ENCODE data around the gene CCDC102B.
"Not testable (repeated sequence)": the region's sequence is repeated elsewhere in the genome, so short reads cannot be mapped to it uniquely, and the experiment has no call there.

CCDC102B gene

GRCh38 chr18:68780802-68781635 is 16.9 kb upstream of the CCDC102B start:
- no peak for DNase-seq (ENCODE audit: low read depth, low spot score)
- Histone ChIP-seq H3K27ac (ENCODE audit: low read length) (no peak overlapping the region), H3K4me1 (ENCODE audit: control insufficient read depth, insufficient read depth, low read length) (no peaks in the 10 kb centered on the region), H3K36me3 (ENCODE audit: control insufficient read depth, insufficient read depth, low read length) (no peaks in the 10 kb centered on the region), H3K4me3 (ENCODE audit: low read length) (no peak overlapping the region), H3K9me3 (ENCODE audit: control insufficient read depth, insufficient read depth, low read length) (no peaks in the 10 kb centered on the region), H3K27me3 (ENCODE audit: control insufficient read depth, insufficient read depth, low read length) (no peaks in the 10 kb centered on the region; the same call in 1 of the 2 replicates)
- no CpG with 5 or more reads among the region's 2 CpGs for WGBS (ENCODE audit: insufficient coverage, insufficient read length)

GRCh38 chr18:68783506-68783905 is 14.4 kb upstream of the CCDC102B start:
- H3K36me3 ChIP-seq (ENCODE audit: control insufficient read depth, insufficient read depth, low read length), result no peaks in the 10 kb centered on the region
- no peak overlapping the region for H3K4me3 ChIP-seq (ENCODE audit: low read length)
- no peak overlapping the region for H3K27ac ChIP-seq (ENCODE audit: low read length)
- DNase-seq (ENCODE audit: low read depth, low spot score), result no peak
- no peaks in the 10 kb centered on the region; the same call in 1 of the 2 replicates for H3K27me3 ChIP-seq (ENCODE audit: control insufficient read depth, insufficient read depth, low read length)
- no CpG with 5 or more reads among the region's 1 CpG for WGBS (ENCODE audit: insufficient coverage, insufficient read length)
- H3K9me3 ChIP-seq (ENCODE audit: control insufficient read depth, insufficient read depth, low read length), result no peaks in the 10 kb centered on the region
- H3K4me1 ChIP-seq (ENCODE audit: control insufficient read depth, insufficient read depth, low read length), result no peaks in the 10 kb centered on the region

- no peaks in the 10 kb centered on the region for H3K4me1 ChIP-seq (ENCODE audit: control insufficient read depth, insufficient read depth, low read length)
- no CpG with 5 or more reads among the region's 3 CpGs for WGBS (ENCODE audit: insufficient coverage, insufficient read length)
- H3K9me3 ChIP-seq (ENCODE audit: control insufficient read depth, insufficient read depth, low read length), result no peaks in the 10 kb centered on the region
- no peak for DNase-seq (ENCODE audit: low read depth, low spot score)
- H3K4me3 ChIP-seq (ENCODE audit: low read length), result no peak overlapping the region
- no peaks in the 10 kb centered on the region; the same call in 1 of the 2 replicates for H3K27me3 ChIP-seq (ENCODE audit: control insufficient read depth, insufficient read depth, low read length)
- H3K27ac ChIP-seq (ENCODE audit: low read length), result no peak overlapping the region
- H3K36me3 ChIP-seq (ENCODE audit: control insufficient read depth, insufficient read depth, low read length), result no peaks in the 10 kb centered on the region
Measured at GRCh38 chr18:68784071-68784470, 13.8 kb upstream of the CCDC102B start.

GRCh38 chr18:68790290-68790689 is 7.6 kb upstream of the CCDC102B start:
- DNase-seq (ENCODE audit: low read depth, low spot score); H3K27ac ChIP-seq (ENCODE audit: low read length): not testable (repeated sequence)
- no CpG with 5 or more reads among the region's 22 CpGs for WGBS (ENCODE audit: insufficient coverage, insufficient read length)

GRCh38 chr18:68791801-68792200 is 6.1 kb upstream of the CCDC102B start:
- no peak for DNase-seq (ENCODE audit: low read depth, low spot score)
- Histone ChIP-seq H3K9me3 (ENCODE audit: control insufficient read depth, insufficient read depth, low read length) (no peaks in the 10 kb centered on the region), H3K4me3 (ENCODE audit: low read length) (no peak overlapping the region), H3K4me1 (ENCODE audit: control insufficient read depth, insufficient read depth, low read length) (no peaks in the 10 kb centered on the region), H3K27ac (ENCODE audit: low read length) (no peak overlapping the region), H3K27me3 (ENCODE audit: control insufficient read depth, insufficient read depth, low read length) (no peaks in the 10 kb centered on the region), H3K36me3 (ENCODE audit: control insufficient read depth, insufficient read depth, low read length) (no peaks in the 10 kb centered on the region)
- no CpG with 5 or more reads among the region's 2 CpGs for WGBS (ENCODE audit: insufficient coverage, insufficient read length)

More at GRCh38 chr18:68790290-68790689, 7.6 kb upstream of the CCDC102B start:
- not testable (repeated sequence) for H3K9me3 ChIP-seq (ENCODE audit: control insufficient read depth, insufficient read depth, low read length); H3K27me3 ChIP-seq (ENCODE audit: control insufficient read depth, insufficient read depth, low read length); H3K4me3 ChIP-seq (ENCODE audit: low read length); H3K4me1 ChIP-seq (ENCODE audit: control insufficient read depth, insufficient read depth, low read length); H3K36me3 ChIP-seq (ENCODE audit: control insufficient read depth, insufficient read depth, low read length)

- no peaks in the 10 kb centered on the region for H3K27me3 ChIP-seq (ENCODE audit: control insufficient read depth, insufficient read depth, low read length)
- no peak overlapping the region for H3K4me3 ChIP-seq (ENCODE audit: low read length)
- no peak for DNase-seq (ENCODE audit: low read depth, low spot score)
- H3K27ac ChIP-seq (ENCODE audit: low read length), result no peak overlapping the region
- H3K4me1 ChIP-seq (ENCODE audit: control insufficient read depth, insufficient read depth, low read length), result no peaks in the 10 kb centered on the region
- H3K36me3 ChIP-seq (ENCODE audit: control insufficient read depth, insufficient read depth, low read length), result no peaks in the 10 kb centered on the region
- no peaks in the 10 kb centered on the region for H3K9me3 ChIP-seq (ENCODE audit: control insufficient read depth, insufficient read depth, low read length)
Measured at GRCh38 chr18:68793951-68794350, 3.9 kb upstream of the CCDC102B start.

- no peaks in the 10 kb centered on the region for H3K4me1 ChIP-seq (ENCODE audit: control insufficient read depth, insufficient read depth, low read length)
- WGBS (ENCODE audit: insufficient coverage, insufficient read length), result no CpG with 5 or more reads among the region's 7 CpGs
- no peak overlapping the region for H3K27ac ChIP-seq (ENCODE audit: low read length)
- no peaks in the 10 kb centered on the region for H3K9me3 ChIP-seq (ENCODE audit: control insufficient read depth, insufficient read depth, low read length)
- H3K27me3 ChIP-seq (ENCODE audit: control insufficient read depth, insufficient read depth, low read length), result no peaks in the 10 kb centered on the region
- H3K36me3 ChIP-seq (ENCODE audit: control insufficient read depth, insufficient read depth, low read length), result no peaks in the 10 kb centered on the region
- DNase-seq (ENCODE audit: low read depth, low spot score), result no peak
- H3K4me3 ChIP-seq (ENCODE audit: low read length), result no peak overlapping the region
Measured at GRCh38 chr18:68796936-68797690, 767 bp upstream of the CCDC102B start.

- Histone ChIP-seq H3K27ac (ENCODE audit: low read length) (no peak overlapping the region), H3K36me3 (ENCODE audit: control insufficient read depth, insufficient read depth, low read length) (no peaks in the 10 kb centered on the region), H3K4me1 (ENCODE audit: control insufficient read depth, insufficient read depth, low read length) (no peaks in the 10 kb centered on the region), H3K4me3 (ENCODE audit: low read length) (no peak overlapping the region), H3K9me3 (ENCODE audit: control insufficient read depth, insufficient read depth, low read length) (no peaks in the 10 kb centered on the region), H3K27me3 (ENCODE audit: control insufficient read depth, insufficient read depth, low read length) (no peaks in the 10 kb centered on the region)
- DNase-seq (ENCODE audit: low read depth, low spot score), result no peak
- WGBS (ENCODE audit: insufficient coverage, insufficient read length), result no CpG with 5 or more reads among the region's 7 CpGs
Measured at GRCh38 chr18:68800075-68800474, 2.2 kb downstream of the CCDC102B start.

GRCh38 chr18:68803356-68803755 is 5.5 kb downstream of the CCDC102B start:
- no peak for DNase-seq (ENCODE audit: low read depth, low spot score)
- no CpG with 5 or more reads among the region's 3 CpGs for WGBS (ENCODE audit: insufficient coverage, insufficient read length)
- Histone ChIP-seq H3K27me3 (ENCODE audit: control insufficient read depth, insufficient read depth, low read length) (no peaks in the 10 kb centered on the region), H3K9me3 (ENCODE audit: control insufficient read depth, insufficient read depth, low read length) (no peaks in the 10 kb centered on the region), H3K36me3 (ENCODE audit: control insufficient read depth, insufficient read depth, low read length) (no peaks in the 10 kb centered on the region), H3K4me1 (ENCODE audit: control insufficient read depth, insufficient read depth, low read length) (no peaks in the 10 kb centered on the region), H3K4me3 (ENCODE audit: low read length) (no peak overlapping the region), H3K27ac (ENCODE audit: low read length) (no peak overlapping the region)

GRCh38 chr18:68817584-68817983 is 19.7 kb downstream of the CCDC102B start:
- Histone ChIP-seq H3K36me3 (ENCODE audit: control insufficient read depth, insufficient read depth, low read length) (no peaks in the 10 kb centered on the region), H3K27ac (ENCODE audit: low read length) (no peak overlapping the region), H3K4me3 (ENCODE audit: low read length) (no peak overlapping the region), H3K27me3 (ENCODE audit: control insufficient read depth, insufficient read depth, low read length) (no peaks in the 10 kb centered on the region), H3K9me3 (ENCODE audit: control insufficient read depth, insufficient read depth, low read length) (no peaks in the 10 kb centered on the region), H3K4me1 (ENCODE audit: control insufficient read depth, insufficient read depth, low read length) (no peaks in the 10 kb centered on the region)
- DNase-seq (ENCODE audit: low read depth, low spot score), result no peak
- no CpG with 5 or more reads among the region's 3 CpGs for WGBS (ENCODE audit: insufficient coverage, insufficient read length)

All from iPS DF 6.9 (cell line).